Hepatocyte (in vitro differentiated cells): ENCODE data around the gene LSM7.

Experiments used
- EZH2 ChIP-seq: fragments of 200-600 bp; sonication (generic); IDR thresholded peaks from 2 replicates; pipeline ENCODE4 v1.6.1; 2016; ENCODE audit warnings: antibody characterized with exemption, mild to moderate bottlenecking, borderline replicate concordance
- EZH2phosphoT487 ChIP-seq: fragments of 200-600 bp; sonication (generic); IDR thresholded peaks from one replicate; pipeline ENCODE4 v1.6.1; 2018; ENCODE audit warnings: antibody characterized with exemption, mild to moderate bottlenecking, low read depth, moderate library complexity; ENCODE audit not compliant: unreplicated experiment, severe bottlenecking
- TF ChIP-seq, protein P1 (sequence below): fragments of 200-600 bp; sonication (generic); IDR thresholded peaks from 2 replicates; pipeline ENCODE4 v1.5.1; 2016; ENCODE audit warnings: antibody characterized with exemption, mild to moderate bottlenecking; ENCODE audit not compliant: poor library complexity

DNA sequence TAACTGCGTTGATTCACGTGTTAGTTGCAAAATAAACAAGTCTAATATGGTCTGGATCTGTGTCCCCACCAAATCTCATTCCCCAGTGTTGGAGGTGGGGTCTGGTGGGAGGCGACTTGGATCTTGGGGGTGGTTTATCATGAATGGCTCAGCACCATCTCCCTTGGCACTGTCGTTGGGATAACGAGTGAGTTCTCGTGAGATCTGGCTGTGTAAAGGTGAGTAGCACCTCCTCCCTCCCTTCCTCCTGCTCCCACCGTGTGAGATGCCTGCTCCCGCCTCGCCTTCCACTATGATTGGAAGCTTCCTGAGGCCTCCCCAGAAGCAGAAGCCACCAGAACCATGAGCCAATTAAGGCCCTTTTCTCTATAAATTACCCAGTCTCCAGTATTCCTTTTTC, 51.2 kb downstream of the LSM7 start:
- TF ChIP-seq, protein P1, sequence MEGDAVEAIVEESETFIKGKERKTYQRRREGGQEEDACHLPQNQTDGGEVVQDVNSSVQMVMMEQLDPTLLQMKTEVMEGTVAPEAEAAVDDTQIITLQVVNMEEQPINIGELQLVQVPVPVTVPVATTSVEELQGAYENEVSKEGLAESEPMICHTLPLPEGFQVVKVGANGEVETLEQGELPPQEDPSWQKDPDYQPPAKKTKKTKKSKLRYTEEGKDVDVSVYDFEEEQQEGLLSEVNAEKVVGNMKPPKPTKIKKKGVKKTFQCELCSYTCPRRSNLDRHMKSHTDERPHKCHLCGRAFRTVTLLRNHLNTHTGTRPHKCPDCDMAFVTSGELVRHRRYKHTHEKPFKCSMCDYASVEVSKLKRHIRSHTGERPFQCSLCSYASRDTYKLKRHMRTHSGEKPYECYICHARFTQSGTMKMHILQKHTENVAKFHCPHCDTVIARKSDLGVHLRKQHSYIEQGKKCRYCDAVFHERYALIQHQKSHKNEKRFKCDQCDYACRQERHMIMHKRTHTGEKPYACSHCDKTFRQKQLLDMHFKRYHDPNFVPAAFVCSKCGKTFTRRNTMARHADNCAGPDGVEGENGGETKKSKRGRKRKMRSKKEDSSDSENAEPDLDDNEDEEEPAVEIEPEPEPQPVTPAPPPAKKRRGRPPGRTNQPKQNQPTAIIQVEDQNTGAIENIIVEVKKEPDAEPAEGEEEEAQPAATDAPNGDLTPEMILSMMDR, result no peak
- TF ChIP-seq EZH2phosphoT487, result no peak
- TF ChIP-seq EZH2, result no peak
